SU-DHL-6 (cell line): ENCODE results near the gene KCNN3.

Experiments
- H2AFZ ChIP-seq: fragments of 200-600 bp; sonication (generic); 2 replicates; pipeline ENCODE4 v1.6.1; 2014; ENCODE audit warnings: low read depth, mild to moderate bottlenecking, moderate library complexity, mixed read lengths, antibody characterized with exemption, low read length; ENCODE audit not compliant: severe bottlenecking
- H3F3A ChIP-seq: fragments of 200-600 bp; shearing (Covaris generic); 2 replicates; pipeline ENCODE4 v1.6.0; 2016; ENCODE audit warnings: antibody characterized with exemption, mild to moderate bottlenecking; ENCODE audit not compliant: insufficient read depth
- H3K27ac ChIP-seq: fragments of 200-600 bp; sonication (generic); 2 replicates; pipeline ENCODE4 v1.5.1; 2016; ENCODE audit warnings: low read depth, mild to moderate bottlenecking, low read length, moderate library complexity, mixed read lengths
- H3K27me3 ChIP-seq: fragments of 200-600 bp; sonication (generic), shearing (Covaris generic); 2 replicates; pipeline ENCODE4 v1.6.0; 2014; ENCODE audit warnings: mild to moderate bottlenecking, low read length
- H3K36me3 ChIP-seq: fragments of 200-600 bp; sonication (generic); 2 replicates; pipeline ENCODE4 v1.6.1; 2014; ENCODE audit warnings: mild to moderate bottlenecking, low read length, mixed read lengths
- H3K4me2 ChIP-seq: fragments of 300-600, 200-600 bp; shearing (Covaris generic), sonication (generic); 2 replicates; pipeline ENCODE4 v1.6.0; 2014; ENCODE audit warnings: low read length, low read depth, mild to moderate bottlenecking; ENCODE audit not compliant: poor library complexity, severe bottlenecking
- H3K4me3 ChIP-seq: fragments of 200-600 bp; sonication (generic); 2 replicates; pipeline ENCODE4 v1.5.1; 2014; ENCODE audit warnings: antibody characterized with exemption, low read length, mild to moderate bottlenecking, mixed read lengths; ENCODE audit not compliant: insufficient read depth, poor library complexity, severe bottlenecking
- H3K79me2 ChIP-seq: fragments of 200-600 bp; sonication (generic); 2 replicates; pipeline ENCODE4 v1.6.1; 2014; ENCODE audit warnings: mild to moderate bottlenecking, low read length, moderate library complexity; ENCODE audit not compliant: insufficient read depth
- H3K9ac ChIP-seq: fragments of 200-600 bp; sonication (generic); 2 replicates; pipeline ENCODE4 v1.7.0; 2014; ENCODE audit warnings: mild to moderate bottlenecking, low read length
- H3K9me2 ChIP-seq: fragments of 200-600 bp; sonication (generic); replicated peaks from 2 replicates; pipeline ENCODE4 v1.6.1; 2014; ENCODE audit warnings: low read length; ENCODE audit not compliant: insufficient read depth
- H3K9me3 ChIP-seq: fragments of 200-600 bp; sonication (generic); 2 replicates; pipeline ENCODE4 v1.6.1; 2014; ENCODE audit warnings: low read length, mixed read lengths; ENCODE audit not compliant: insufficient read depth
- H4K20me1 ChIP-seq: fragments of 200-600 bp; sonication (generic); 2 replicates; pipeline ENCODE4 v1.6.1; 2014; ENCODE audit warnings: low read depth, mild to moderate bottlenecking, antibody characterized with exemption, low read length, moderate library complexity, mixed read lengths
- EZH2phosphoT487 ChIP-seq: fragments of 200-600 bp; sonication (generic), shearing (Covaris generic); conservative IDR thresholded peaks from 2 replicates; pipeline ENCODE4 v1.6.1; 2018; ENCODE audit warnings: mild to moderate bottlenecking, antibody characterized with exemption, low read length, moderate library complexity, mixed read lengths
- TF ChIP-seq, protein P1 (sequence below): fragments of 200-600 bp; sonication (generic); IDR thresholded peaks from one replicate; pipeline ENCODE4 v1.5.1; 2017; ENCODE audit warnings: antibody characterized with exemption, mild to moderate bottlenecking, low read length, moderate library complexity; ENCODE audit not compliant: insufficient read depth, poor library complexity, severe bottlenecking

Gene KCNN3

DNA sequence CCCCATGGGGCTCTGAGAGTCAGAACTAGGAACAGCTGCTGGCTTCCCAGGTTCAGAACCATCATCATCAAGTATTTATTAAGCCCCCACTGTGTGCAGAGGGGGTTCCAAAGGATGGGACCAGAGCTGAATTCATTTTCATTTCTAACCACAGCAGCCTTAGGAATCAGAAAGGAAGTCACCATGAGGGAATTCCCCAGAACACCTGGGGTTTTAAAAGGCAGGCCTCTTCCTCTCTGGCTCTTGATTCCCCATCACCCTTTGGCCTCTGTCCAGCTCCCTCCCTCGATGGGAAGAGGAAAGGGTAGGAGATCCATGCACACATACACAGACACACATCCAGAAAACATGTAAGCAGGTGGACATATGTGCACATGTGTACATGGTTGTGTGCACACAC is 1.3 kb upstream of the KCNN3 start:
- no peaks in the 10 kb centered on the region for H3K36me3 ChIP-seq
- H3K79me2 ChIP-seq, result no peaks in the 10 kb centered on the region
- no peak overlapping the region for H2AFZ ChIP-seq
- no peaks in the 10 kb centered on the region for H3K9me2 ChIP-seq
- no peak overlapping the region for H3K9ac ChIP-seq
- TF ChIP-seq EZH2phosphoT487, result no peak
- TF ChIP-seq, protein P1, sequence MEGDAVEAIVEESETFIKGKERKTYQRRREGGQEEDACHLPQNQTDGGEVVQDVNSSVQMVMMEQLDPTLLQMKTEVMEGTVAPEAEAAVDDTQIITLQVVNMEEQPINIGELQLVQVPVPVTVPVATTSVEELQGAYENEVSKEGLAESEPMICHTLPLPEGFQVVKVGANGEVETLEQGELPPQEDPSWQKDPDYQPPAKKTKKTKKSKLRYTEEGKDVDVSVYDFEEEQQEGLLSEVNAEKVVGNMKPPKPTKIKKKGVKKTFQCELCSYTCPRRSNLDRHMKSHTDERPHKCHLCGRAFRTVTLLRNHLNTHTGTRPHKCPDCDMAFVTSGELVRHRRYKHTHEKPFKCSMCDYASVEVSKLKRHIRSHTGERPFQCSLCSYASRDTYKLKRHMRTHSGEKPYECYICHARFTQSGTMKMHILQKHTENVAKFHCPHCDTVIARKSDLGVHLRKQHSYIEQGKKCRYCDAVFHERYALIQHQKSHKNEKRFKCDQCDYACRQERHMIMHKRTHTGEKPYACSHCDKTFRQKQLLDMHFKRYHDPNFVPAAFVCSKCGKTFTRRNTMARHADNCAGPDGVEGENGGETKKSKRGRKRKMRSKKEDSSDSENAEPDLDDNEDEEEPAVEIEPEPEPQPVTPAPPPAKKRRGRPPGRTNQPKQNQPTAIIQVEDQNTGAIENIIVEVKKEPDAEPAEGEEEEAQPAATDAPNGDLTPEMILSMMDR, result no peak
- H3K27me3 ChIP-seq, result no peaks in the 10 kb centered on the region
- no peaks in the 10 kb centered on the region for H3K9me3 ChIP-seq
- H3F3A ChIP-seq, result no peaks in the 10 kb centered on the region
- H3K4me3 ChIP-seq, result no peak overlapping the region
- H3K4me2 ChIP-seq, result no peak overlapping the region
- no peaks in the 10 kb centered on the region for H4K20me1 ChIP-seq
- H3K27ac ChIP-seq, result no peak overlapping the region

DNA sequence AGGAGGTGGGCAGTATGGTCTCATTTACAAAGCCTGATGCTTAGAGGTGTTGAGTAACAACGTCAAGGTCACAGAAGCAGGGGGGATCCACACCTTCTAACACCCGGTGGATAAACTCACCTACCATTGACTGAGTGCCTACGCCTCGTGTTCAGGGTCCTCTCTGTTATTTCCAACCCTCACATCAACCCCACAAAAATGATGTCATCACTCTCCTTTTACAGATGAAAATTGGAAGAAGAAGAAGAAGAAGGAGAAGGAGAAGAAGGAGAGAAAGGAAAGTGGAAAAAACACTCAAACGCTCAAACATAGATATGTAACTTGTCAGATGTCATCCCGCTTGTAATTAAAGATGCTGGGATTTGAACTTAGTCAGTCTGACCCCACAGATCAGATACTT is 653 bp upstream of the KCNN3 start:
- Histone ChIP-seq H3F3A (0 out of 2 replicates have a peak, but pooled peaks cover 1% of the 10 kb centered on the region), H4K20me1 (no peaks in the 10 kb centered on the region), H3K4me3 (peak overlapping the region; percentile 25), H3K36me3 (no peaks in the 10 kb centered on the region), H3K79me2 (no peaks in the 10 kb centered on the region), H3K9me2 (no peaks in the 10 kb centered on the region), H3K9ac (no peak overlapping the region), H3K27ac (no peak overlapping the region), H2AFZ (peak overlapping the region; percentile 70), H3K4me2 (peak overlapping the region; percentile 70), H3K27me3 (no peaks in the 10 kb centered on the region), H3K9me3 (no peaks in the 10 kb centered on the region)
- no peak for TF ChIP-seq EZH2phosphoT487
- TF ChIP-seq, protein P1, result no peak

DNA sequence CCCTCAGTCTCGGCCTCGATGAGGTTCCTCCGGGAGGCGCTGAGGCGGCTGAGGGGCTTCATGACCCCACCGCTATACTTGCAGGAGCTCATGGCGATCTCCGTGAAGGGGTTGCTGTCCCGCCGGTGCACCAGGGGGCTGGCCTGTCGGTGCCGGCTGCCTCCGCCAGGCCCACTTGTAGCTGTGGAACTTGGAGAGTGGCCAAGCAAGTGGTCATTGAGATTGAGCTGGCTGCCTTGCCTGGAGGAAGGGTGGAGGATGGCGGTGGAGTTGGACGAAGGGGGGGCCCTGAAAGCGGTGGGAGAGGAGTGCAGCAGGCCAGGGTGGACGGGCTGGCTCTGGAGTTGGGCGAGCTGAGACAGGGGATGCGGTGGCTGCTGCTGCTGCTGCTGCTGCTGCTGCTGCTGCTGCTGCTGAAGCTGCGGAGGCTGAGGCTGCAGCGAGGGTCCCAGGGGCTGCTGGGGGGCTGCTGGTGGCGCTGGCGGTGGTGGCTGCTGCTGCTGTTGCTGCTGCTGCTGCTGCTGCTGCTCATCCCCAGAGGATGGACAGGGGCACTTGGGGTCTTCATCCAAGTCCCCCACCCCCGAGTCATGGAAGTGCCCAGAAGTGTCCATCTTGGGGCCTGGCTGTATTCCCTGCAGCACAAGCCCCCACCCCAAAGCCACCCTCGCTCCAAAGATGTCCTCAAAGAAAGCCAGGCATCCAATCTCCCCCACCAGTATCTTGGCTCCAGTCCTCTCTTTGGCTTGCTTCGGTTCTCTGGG is 548 bp downstream of the KCNN3 start:
- no peak for TF ChIP-seq EZH2phosphoT487
- TF ChIP-seq, protein P1, result no peak
- peak overlapping the region; percentile 70 for H3K4me2 ChIP-seq
- H3K9me2 ChIP-seq, result no peaks in the 10 kb centered on the region
- no peaks in the 10 kb centered on the region for H3K36me3 ChIP-seq
- H3K79me2 ChIP-seq, result no peaks in the 10 kb centered on the region
- H3K9me3 ChIP-seq, result no peaks in the 10 kb centered on the region
- peak overlapping the region; percentile 33; the same call in 1 of the 2 replicates for H3K9ac ChIP-seq
- H3K27ac ChIP-seq, result no peak overlapping the region
- H3F3A ChIP-seq, result peaks cover 10% of the 10 kb centered on the region; the same call in 1 of the 2 replicates
- no peak overlapping the region for H2AFZ ChIP-seq
- H4K20me1 ChIP-seq, result no peaks in the 10 kb centered on the region
- no peaks in the 10 kb centered on the region for H3K27me3 ChIP-seq
- peak overlapping the region; percentile 33 for H3K4me3 ChIP-seq
